HG03196 (cell line): ENCODE data around the gene PLCH1.
A peak's percentile ranks its signal among the peaks of the same experiment; 100 is the strongest.

Source experiments
- ATAC-seq: cut with Tn5 transposase; IDR thresholded peaks from one replicate; pipeline ENCODE4 v1.9.1; 2021; ENCODE audit not compliant: unreplicated experiment

The PLCH1 gene, protein sequence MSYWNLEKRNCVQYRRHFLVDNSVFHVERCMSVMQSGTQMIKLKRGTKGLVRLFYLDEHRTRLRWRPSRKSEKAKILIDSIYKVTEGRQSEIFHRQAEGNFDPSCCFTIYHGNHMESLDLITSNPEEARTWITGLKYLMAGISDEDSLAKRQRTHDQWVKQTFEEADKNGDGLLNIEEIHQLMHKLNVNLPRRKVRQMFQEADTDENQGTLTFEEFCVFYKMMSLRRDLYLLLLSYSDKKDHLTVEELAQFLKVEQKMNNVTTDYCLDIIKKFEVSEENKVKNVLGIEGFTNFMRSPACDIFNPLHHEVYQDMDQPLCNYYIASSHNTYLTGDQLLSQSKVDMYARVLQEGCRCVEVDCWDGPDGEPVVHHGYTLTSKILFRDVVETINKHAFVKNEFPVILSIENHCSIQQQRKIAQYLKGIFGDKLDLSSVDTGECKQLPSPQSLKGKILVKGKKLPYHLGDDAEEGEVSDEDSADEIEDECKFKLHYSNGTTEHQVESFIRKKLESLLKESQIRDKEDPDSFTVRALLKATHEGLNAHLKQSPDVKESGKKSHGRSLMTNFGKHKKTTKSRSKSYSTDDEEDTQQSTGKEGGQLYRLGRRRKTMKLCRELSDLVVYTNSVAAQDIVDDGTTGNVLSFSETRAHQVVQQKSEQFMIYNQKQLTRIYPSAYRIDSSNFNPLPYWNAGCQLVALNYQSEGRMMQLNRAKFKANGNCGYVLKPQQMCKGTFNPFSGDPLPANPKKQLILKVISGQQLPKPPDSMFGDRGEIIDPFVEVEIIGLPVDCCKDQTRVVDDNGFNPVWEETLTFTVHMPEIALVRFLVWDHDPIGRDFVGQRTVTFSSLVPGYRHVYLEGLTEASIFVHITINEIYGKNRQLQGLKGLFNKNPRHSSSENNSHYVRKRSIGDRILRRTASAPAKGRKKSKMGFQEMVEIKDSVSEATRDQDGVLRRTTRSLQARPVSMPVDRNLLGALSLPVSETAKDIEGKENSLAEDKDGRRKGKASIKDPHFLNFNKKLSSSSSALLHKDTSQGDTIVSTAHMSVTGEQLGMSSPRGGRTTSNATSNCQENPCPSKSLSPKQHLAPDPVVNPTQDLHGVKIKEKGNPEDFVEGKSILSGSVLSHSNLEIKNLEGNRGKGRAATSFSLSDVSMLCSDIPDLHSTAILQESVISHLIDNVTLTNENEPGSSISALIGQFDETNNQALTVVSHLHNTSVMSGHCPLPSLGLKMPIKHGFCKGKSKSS (N-terminal part only)

DNA sequence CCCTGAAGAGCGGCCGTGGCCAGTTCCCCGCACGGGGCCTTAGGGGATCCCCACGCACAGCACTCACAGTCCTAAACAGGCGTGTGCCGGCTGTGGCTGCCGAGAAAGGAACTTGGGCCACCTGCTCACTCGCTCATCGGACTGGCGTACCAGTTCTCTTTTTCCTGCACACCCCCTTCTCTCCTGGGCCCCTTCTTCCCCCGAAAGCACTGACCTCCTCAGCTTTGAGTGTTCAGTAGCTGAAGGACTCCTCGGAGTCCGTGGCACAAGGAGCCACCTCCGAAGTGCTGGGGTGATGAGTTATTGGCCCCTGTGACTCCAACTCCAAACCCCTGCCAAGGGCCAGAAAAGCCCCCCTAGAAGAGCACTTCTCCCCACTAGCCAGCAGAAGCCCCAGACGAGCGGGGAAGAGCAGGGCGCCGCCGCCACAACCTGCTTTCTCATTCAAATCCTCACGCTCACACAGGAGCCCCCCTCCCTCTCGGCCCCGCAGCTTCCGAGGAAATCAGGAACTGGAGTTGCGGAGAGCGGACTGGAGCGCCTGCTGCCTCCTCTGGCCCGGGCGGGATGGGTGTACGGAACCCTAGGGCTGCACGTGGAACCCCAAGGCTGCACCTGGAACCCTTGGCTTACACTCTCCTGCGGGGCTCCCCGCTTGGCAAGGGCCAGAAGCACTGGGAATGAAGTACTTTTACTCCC lies at the start of gene PLCH1:
PLCH1 (minus strand) TSS at position 446 of the 699 bp plus-strand sequence. CDS start 40,847 bp downstream, outside the sequence.
- peak; percentile 63 for ATAC-seq

DNA sequence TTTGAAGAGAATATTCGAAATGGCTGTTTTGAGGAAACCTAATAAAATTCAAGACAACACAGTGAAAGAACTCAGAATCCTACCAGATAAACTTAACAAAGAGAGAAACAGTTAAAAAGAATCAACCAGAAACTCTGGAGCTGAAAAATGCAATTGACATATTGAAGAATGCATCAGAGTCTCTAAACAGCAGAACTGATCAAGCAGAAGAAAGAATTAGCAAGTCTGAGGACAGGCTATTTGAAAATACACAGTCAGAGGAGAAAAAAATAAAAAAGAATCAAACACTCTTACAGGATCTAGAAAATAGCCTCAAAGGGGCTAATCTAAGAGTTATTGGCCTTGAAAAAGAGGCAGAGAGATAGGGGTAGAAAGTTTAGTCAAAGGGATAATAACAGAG lies 47.7 kb upstream of the PLCH1 start:
- ATAC-seq: no peak

DNA sequence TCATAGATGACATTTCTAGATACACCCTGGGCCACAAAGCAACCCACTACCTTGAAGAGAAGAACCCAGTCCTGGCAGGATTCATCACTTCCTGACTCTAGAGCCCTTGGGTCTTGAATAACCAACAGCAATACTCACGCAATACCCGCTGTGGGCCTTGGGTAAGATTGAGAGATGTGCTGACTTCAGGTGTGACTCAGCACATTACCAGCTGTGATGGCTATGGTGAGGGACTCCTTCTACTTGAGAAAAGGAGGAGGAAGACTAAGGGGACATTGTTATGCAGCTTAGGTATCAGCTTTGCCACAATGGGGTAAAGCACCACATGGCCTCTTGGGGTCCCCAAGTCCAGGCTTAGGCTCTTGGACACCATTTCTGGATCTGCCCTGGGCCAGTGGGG lies 46.3 kb upstream of the PLCH1 start:
- ATAC-seq: no peak

DNA sequence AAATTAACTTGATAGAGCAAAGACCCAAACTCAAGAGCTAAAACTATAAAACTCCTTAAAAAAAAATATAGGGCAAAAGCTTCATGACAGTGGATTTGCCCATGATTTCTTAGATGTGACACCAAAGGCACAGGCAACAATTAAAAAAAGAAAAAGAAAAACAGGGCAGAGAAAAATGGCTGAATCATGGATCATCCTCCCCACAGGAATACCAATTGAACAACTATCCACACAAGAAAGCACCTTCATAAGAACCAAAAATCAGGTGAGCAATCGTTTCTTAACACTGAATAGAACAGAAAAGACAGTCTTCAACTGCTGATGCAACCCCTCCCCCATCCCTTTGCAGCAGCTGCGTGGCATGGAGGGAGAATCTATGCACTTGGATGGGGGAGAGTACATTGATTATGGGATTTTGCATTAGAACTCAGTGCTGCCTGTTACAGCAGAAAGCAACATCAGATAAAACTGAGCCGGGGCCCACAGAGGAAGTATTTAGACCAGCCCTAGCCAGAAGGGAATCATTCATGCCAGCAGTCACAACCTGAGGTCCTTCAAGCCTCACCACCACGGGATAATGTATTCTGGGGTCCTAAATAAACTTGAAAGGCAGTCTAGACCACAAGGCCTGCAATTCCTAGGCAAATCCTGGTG lies 45.5 kb upstream of the PLCH1 start:
- no peak for ATAC-seq

DNA sequence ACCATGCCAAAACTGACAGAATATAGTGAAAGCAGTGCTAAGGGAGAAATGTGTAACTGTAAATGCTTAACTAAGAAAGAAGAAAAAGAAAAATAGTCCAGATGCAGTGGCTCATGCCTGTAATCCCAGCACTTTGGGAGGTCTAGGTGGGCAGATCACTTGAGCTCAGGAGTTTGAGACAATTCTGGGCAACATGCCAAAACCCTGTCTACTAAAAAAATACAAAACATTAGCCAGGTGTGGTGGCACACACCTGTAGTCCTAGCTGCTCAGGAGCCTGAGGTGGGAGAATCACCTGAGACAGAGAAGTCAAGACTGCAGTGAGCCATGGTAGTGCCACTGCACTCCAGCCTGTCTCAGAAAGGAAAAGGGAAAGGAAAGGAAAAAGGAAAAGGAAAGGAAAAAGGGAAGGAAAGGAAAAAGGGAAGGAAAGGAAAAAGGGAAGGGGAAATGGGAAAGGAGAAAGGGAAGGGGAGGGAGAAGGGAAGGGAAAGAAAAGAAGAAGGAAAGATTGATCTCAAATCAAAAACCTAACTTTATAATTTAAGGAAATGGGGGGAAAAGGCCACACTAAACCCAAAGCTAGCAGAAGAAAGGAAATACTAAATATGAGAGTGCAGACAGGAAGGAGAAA lies 40.9 kb upstream of the PLCH1 start:
- no peak for ATAC-seq

DNA sequence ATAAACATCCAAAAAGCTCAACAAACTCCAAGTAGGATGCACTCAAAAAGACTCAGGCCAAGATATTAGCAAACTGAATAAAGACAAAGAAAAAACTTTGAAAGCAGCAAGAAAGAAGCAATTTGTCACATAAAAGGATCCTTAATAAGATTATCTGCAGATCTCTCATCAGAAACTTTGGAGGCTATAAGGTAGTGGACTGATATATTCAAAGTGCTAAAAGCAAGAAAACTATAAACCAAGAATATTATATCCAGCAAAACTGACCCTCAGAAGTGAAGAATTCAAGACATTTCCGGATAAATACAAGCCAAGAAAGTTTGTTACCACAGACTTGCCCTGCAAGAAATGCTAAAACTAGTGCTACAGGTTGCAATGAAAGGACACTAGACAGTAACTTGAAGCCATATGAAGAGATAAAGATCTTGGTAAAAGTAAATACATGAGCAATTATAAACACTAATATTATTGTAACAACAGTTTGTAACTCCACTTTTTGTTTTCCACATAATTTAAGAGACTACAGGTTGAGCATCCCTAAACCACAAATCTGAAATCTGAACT lies 37.6 kb upstream of the PLCH1 start:
- ATAC-seq: no peak

DNA sequence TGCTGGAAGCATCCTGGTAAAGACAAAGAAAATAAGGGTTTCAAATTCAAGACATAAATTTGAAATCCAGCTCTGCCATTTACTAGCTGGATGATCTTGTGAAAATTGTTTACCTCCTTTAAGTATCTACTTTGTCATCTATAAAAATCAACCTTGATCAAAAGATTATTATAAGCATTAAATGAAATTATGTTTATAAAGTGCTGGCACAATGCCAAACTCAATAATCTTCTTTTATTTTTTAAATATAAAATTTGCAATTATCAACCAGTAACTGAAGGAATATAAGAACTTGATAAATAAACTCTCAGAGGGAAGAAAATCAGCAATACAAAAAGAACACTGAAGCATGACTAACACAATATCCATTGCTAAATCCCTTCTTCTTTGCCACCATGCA lies 35.4 kb upstream of the PLCH1 start:
- no peak for ATAC-seq

DNA sequence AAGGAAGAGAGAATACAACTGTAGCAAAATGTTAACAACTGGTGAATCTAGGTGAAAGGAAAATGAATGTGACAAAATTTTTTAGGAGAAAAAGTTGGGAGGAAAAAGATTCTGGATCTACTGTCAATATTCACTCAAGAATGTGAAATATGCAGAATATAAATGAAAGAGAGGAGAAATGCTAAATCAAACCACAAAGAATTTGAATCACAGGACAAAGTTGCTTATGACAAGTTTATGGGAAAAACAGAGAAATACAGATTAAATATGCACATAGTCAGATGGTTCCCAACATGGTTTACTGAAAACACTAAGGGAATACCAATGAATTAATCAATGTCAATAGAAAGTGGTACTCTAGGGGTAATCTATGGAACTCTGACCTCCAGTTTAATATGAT lies 33.6 kb upstream of the PLCH1 start:
- ATAC-seq: no peak

DNA sequence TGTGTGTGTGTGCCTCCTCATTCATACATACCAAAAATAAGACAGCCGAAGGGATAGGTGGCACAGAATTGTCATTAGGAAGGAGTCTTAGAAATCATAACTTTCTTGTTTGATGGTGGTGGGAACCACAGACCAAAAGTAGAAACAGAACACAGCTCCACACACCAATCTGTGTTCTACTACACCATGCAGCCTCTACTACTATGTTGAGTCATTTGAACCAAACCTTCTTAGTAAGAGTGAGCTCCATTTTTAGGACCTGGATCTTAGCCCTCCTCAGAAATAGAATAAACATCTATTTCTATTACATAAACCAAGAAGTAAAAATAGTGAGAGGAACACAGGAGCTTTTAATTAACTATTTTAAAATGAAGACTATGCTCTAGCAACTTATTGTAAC lies 27.9 kb upstream of the PLCH1 start:
- no peak for ATAC-seq

DNA sequence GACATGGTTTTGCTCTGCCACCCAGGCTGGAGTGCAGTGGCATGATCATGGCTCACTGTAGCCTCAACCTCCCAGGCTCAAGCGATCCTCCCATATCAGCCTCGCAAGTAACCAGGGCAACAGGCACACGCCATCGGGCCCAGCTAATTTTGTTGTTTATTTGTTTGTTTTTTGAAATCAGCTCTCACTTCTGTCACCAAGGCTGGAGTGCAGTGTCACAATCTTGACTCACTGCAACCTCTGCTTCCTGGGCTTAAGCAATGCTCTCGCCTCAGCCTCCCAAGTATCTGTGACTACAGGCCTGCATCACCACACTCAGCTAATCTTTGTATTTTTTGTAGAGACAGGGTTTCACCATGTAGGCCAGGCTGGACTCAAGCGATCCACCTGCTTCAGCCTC lies 26.3 kb upstream of the PLCH1 start:
- no peak for ATAC-seq

DNA sequence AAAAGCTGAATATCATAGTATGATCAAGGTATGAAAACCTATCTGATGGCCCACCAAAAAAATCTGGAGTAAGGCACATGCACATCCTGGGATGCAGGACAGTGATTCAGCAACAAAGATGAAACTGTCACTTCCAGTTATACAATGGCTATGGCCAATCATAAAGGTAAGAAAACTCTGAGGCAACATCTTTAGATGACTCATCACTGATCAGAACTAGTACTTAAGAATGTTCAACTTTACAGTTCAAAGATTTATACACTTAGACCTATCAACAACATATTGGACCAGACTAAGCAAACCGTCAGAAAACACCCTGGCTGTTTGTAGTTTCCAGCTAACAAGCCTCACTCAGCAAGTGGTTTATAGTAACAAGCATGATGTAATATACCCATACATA lies 21.3 kb upstream of the PLCH1 start:
- ATAC-seq: no peak

DNA sequence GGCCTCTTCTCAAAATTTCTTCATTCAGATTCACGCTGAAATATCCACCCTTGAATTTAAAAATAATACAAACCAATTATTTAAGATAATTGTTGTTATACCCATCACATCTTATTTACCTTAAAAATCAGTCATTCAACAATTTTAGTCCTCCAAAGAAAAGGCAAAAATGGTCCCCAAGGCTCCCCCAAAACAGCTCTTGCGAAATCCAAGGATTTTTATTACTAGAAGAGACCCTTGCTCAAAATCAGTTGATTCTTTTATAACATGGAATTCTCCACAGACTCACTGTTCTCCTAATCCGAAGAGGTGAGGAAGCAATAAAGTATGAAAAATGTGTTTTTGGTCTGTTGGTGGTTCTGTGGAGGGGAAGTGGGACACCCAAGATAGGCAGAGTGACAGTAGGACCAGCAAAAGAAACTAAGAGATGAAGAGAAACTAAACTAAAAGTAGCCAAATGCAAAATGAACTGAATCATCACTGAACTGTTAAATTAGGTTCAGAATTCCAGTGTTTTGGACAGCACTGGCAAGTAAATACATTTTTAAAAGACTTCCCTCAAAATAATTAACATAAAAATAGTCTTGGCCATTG lies 19.1 kb upstream of the PLCH1 start:
- no peak for ATAC-seq

DNA sequence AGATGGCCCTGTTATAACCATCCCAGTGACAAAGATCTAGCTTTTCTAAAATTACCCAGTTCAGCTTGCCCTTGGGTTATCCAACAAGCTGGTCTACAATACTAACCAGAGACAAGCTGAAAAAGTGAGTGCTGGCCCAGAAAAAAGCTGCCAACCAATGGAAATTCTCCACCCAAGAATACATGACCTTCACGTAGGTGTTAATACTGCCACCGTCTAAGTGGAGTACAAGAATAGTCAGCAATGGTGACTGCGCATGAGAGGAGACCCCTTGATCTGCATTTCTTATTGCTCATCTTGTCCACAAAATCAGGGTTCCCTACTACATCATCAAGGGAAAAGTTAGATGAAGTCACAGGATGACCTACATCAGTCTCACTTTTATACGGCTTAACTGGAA lies 15.8 kb upstream of the PLCH1 start:
- ATAC-seq: no peak

DNA sequence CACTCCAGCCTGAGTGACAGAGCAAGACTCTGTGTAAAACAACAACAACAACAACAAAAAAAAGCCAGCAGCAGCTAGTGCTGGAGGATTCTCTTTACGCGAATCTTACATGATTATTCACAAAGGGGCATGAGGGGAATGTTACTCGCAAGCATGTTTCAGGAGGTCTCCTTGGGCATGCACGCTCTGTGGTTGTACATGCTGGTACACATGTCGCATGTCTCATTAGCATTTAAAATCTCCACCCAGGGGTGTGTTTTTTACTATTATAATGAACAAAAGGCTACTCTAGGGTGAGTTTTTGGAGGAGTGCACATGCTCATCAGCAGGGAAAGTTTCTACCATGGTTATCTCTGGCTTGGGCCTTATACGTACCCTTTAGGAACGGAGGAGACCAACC lies 12.7 kb upstream of the PLCH1 start:
- no peak for ATAC-seq

DNA sequence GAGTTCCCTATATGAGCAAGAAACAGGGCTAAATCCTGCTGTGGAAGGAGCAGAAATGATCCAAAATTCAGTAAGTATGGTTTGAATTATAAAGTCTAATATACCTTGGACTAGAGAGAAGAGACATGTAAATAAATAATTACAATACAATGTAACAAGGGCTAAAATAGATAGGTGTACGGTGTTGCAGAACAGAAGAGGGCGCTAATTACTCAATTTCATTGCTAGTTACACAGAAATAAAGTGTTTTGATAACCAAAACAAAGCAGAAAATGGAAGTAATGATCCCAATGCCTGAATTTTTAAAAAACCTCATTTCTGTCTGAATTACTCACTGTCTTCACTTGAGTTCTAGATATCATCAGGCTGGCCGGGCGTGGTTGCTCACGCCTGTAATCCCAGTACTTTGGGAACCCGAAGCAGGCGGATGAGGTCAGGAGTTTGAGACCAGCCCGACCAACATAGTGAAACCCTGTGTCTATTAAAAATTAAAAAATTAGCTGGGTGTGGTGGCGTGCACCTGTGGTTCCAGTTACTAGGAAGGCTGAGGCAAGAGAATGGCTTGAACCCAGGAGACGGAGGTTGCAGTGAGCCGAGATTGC lies 8.3 kb upstream of the PLCH1 start:
- ATAC-seq: no peak

DNA sequence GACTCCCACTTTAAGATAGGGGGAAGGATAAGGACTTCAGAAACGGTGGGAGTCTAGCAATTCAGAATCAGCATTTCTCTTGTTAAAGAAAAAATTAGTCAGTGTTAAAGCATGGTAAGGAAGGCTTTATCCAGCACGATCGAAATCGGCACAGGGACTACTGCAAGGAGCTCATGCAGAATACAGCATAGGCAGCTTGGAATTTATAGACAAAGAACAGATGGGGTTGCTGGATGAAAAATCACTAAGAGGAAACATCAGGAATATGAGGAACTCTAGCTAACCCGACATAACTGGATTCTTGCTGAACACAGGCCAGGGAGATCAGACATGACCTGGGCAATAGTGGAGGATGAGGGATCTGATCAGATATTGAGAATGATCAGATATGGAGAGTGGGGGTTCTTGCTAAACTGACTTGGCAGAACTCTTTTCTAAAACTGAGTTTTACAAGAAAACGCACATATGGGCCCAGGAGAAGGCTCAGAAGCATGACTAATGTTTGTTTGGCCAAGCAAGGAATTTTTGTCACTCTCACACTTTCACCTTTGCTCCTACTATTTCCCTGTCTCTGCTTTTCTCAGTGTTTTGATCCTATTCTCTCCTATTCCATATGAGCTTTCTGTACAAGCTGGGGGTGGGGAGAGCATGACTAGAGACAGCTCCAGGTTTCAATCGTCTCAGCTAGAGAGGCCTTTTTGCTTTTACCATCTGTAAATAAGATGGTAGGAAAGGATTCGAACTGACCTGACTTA lies 3.9 kb upstream of the PLCH1 start:
- no peak for ATAC-seq

DNA sequence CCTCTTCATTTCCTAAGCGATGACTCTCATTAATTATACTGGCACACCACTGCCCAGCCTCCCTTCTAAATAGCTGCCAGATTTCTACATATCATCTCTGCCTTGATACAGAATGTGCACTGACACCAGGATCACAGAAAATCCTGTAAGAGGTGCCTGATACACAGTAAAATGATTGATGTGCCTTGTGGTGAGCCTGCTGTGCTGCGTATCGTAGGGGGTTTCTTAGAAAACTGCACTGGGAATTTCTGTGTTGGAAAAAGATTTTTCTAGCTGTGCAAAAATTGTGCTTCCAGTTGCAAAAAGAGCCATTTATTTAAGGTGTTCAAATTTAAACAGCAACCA lies 3.0 kb upstream of the PLCH1 start:
- ATAC-seq: no peak

DNA sequence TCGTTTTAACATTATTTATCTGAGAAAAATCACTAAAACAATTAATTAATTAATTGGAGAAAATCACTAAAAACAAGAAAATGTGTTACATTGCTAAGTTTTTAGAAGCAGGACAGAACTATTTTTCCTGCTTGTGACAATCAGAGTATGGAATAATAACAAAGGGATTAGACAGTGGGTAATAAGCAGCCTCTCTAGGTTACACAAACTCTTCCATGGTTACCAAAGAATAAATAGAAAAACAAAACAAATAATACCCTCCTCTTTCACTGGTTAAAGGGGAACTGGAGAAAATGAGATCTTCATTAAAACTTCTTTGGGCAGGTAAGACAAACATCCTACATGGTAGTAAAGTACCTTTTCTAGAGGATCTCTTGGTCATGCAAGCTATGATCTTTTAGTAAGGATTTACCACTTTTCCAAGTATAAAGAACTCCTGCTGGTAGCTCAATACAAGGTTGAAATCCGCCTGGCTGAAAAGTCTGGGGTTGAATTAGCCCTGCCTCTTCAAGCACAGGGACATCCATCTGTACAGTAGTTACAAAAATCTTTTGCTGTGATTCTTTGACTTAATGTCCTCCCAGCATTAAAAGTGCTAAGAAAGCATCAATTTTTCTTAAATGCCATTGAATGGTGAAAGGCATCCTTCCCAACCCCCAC lies 2.5 kb upstream of the PLCH1 start:
- no peak for ATAC-seq
